Natural killer cell (primary cell): ENCODE results near the gene ANKLE2. TPM values are rescaled to one million over a fixed set of nuclear protein-coding genes. Genes with fewer than 3 reads are reported as not detected.

ENCODE experiments used
- ATAC-seq, 3 donors: fragments of 150-1000 bp in 2 of 3; fragments of 200-7000 bp in 1 of 3; cut with Tn5 transposase; 1 replicate in 1 of 3; 2 replicates in 2 of 3; pipeline ENCODE4 v1.10.0; 2021; ENCODE audit warnings: mild to moderate bottlenecking in 2 of 3, moderate library complexity in 2 of 3
- DNase-seq, 2 donors: peaks; one replicate each; pipeline versions ENCODE4 v3.0.0 to v3.0.0-alpha.2; 2013 to 2021; ENCODE audit warnings: mixed read lengths in 1 of 2
- H3K27ac ChIP-seq: one replicate; pipeline ENCODE4 v1.5.1; 2013; ENCODE audit warnings: mild to moderate bottlenecking, low read length
- H3K27me3 ChIP-seq: one replicate; pipeline ENCODE4 v1.6.1; 2013; ENCODE audit warnings: low read length; ENCODE audit not compliant: control insufficient read depth, insufficient read depth
- H3K36me3 ChIP-seq: one replicate; pipeline ENCODE4 v1.6.1; 2013; ENCODE audit warnings: low read length; ENCODE audit not compliant: control insufficient read depth, insufficient read depth
- H3K4me1 ChIP-seq: one replicate; pipeline ENCODE4 v1.6.1; 2013; ENCODE audit warnings: low read length; ENCODE audit not compliant: control insufficient read depth, insufficient read depth
- H3K4me3 ChIP-seq: one replicate; pipeline ENCODE4 v1.5.1; 2013; ENCODE audit warnings: low read length
- H3K9me3 ChIP-seq: one replicate; pipeline ENCODE4 v1.6.1; 2013; ENCODE audit warnings: low read length; ENCODE audit not compliant: control insufficient read depth, insufficient read depth
- H3K27ac Mint-ChIP-seq, 2 donors: one replicate each; pipeline ENCODE4 v1.8.0; 2022; ENCODE audit warnings: mild to moderate bottlenecking in 2 of 2, mixed read lengths in 2 of 2, moderate library complexity in 1 of 2
- H3K27me3 Mint-ChIP-seq, 2 donors: one replicate each; pipeline ENCODE4 v1.8.0; 2022; ENCODE audit warnings: low read depth in 2 of 2, mixed read lengths in 2 of 2
- H3K36me3 Mint-ChIP-seq: one replicate; pipeline ENCODE4 v1.8.0; 2022; ENCODE audit warnings: mixed read lengths
- H3K4me1 Mint-ChIP-seq, 2 donors: one replicate each; pipeline ENCODE4 v1.8.0; 2022; ENCODE audit warnings: mixed read lengths in 2 of 2
- H3K4me3 Mint-ChIP-seq: one replicate; pipeline ENCODE4 v1.8.0; 2022; ENCODE audit warnings: mild to moderate bottlenecking, moderate library complexity, mixed read lengths
- H3K9me3 Mint-ChIP-seq, 2 donors: one replicate each; pipeline ENCODE4 v1.8.0; 2022; ENCODE audit warnings: mixed read lengths in 2 of 2
- CTCF ChIP-seq: fragments of 200-600 bp; IDR thresholded peaks from one replicate; pipeline ENCODE4 v1.8.0; 2022; ENCODE audit warnings: antibody characterized with exemption
- WGBS: methylation state at CpG from one replicate; pipeline ENCODE4 v1.1.7; 2013; ENCODE audit warnings: missing lambda C conversion rate; ENCODE audit not compliant: insufficient coverage; 5-methylcytosine and 5-hydroxymethylcytosine counted together
- intact Hi-C: fragments of 100-400 bp; cut with micrococcal nuclease; formaldehyde crosslinking; loops from one replicate; pipeline ENCODE4 v1.14.2; 2022
- total RNA-seq, 4 donors: library from RNA; stranded (reverse); fragments of 120-200 nt in 1 of 4; gene quantifications; one replicate each; pipeline versions ENCODE4 v1.2.3 to v1.2.4, GENCODE V29; 2013 to 2022

The ANKLE2 gene
- total RNA-seq, 3 donors from 2014 or later (not counting 1 experiment from before 2014, with no cell fraction given): 67.3 to 86.4 (median 84.6) TPM

DNA sequence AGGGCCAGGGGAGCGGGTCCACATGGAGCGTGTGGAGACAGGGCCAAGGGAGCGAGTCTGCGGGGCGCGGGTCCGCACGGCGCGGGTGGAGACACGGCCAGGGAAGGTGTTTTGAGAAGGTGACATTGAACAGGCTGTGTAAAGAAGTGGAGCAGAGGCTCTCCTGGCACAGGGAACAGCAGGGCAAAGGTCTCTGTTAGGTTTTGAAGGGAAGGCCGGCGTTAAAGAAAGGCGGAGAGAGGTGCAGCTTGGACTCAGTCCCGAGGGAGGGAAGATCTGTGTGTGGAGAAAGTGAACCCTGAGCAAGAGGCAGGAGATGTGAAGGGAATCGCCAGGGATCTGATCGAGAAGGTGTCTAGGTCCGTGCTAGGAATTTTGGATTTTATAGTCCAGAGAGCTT lies 72.4 kb downstream of the ANKLE2 start:
- no peak overlapping the region for H3K4me3 ChIP-seq
- H3K4me3 Mint-ChIP-seq: peak overlapping the region; percentile 15
- H3K4me1 Mint-ChIP-seq: peaks cover 0 to 13% of the 10 kb centered on the region in 2 donors
- no peaks in the 10 kb centered on the region for H3K27me3 Mint-ChIP-seq
- no peaks in the 10 kb centered on the region for H3K36me3 ChIP-seq
- H3K9me3 Mint-ChIP-seq: no peaks in the 10 kb centered on the region
- no peaks in the 10 kb centered on the region for H3K9me3 ChIP-seq
- DNase-seq (no peak), ATAC-seq (no peak)
- no peaks in the 10 kb centered on the region for H3K27me3 ChIP-seq
- H3K27ac ChIP-seq: no peak overlapping the region
- intact Hi-C loops: no loop called here
- H3K36me3 Mint-ChIP-seq: no peaks in the 10 kb centered on the region
- TF ChIP-seq CTCF: no peak
- H3K4me1 ChIP-seq: peaks cover 16% of the 10 kb centered on the region
- H3K27ac Mint-ChIP-seq: no peak overlapping the region
- 96% methylated on average over 18 of the region's 18 CpGs for WGBS

GRCh38 chr12:132687211-132688164 lies 74.1 kb downstream of the ANKLE2 start, which contains the start of the genes POLE and PXMP2:
TSS of gene POLE (minus strand) at chr12:132687342. CDS start at chr12:132687315, 27 bp downstream.
TSS of gene PXMP2 (plus strand) at chr12:132687587. CDS start at chr12:132687671, 84 bp downstream.
- intact Hi-C loops: no loop called here
- no peaks in the 10 kb centered on the region for H3K27me3 Mint-ChIP-seq
- H3K36me3 ChIP-seq: no peaks in the 10 kb centered on the region
- peak within 1 kb of the TSS in 1 of 2 donors; percentile 78 for H3K27ac Mint-ChIP-seq
- peak within 1 kb of the TSS; percentile 27 for H3K4me3 ChIP-seq
- H3K36me3 Mint-ChIP-seq: no peaks in the 10 kb centered on the region
- H3K9me3 Mint-ChIP-seq: no peaks in the 10 kb centered on the region
- peak; percentile 86 to 96 for DNase-seq
- peaks cover 16% of the 10 kb centered on the region for H3K4me1 ChIP-seq
- ATAC-seq: peak; percentile 92 to 99 (median 95)
- H3K9me3 ChIP-seq: no peaks in the 10 kb centered on the region
- no peaks in the 10 kb centered on the region for H3K27me3 ChIP-seq
- H3K4me1 Mint-ChIP-seq: peaks cover 0 to 18% of the 10 kb centered on the region in 2 donors
- WGBS: under 1% methylated on average over 134 of the region's 134 CpGs
- no peak for TF ChIP-seq CTCF
- peak within 1 kb of the TSS; percentile 91 for H3K4me3 Mint-ChIP-seq
- H3K27ac ChIP-seq: no peak within 1 kb of the TSS

DNA sequence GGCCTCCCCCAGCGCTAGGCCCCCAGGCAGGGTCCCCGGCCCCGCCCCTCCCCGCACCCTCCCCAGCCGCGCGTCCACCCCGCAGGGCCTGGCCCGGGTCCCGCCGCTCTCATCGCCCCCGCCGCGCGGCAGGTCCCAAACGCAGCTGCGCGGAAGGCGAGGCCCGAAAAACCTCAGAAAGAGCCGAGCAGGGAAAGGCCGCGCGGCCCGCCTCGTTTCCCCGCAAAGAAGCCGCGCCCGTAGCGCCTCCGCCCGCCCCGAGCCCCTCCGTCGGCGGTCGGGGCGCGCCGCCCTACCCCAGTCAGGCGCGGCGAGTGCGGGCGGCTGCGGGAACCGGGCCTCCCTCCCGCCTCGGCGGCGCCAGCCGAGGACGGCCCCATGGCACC lies 74.8 kb downstream of the ANKLE2 start:
- intact Hi-C loops: no loop called here
- H3K27me3 ChIP-seq: no peaks in the 10 kb centered on the region
- WGBS: under 1% methylated on average over 55 of the region's 55 CpGs
- H3K27ac Mint-ChIP-seq: peak overlapping the region in 1 of 2 donors; percentile 78
- peaks cover 0 to 18% of the 10 kb centered on the region in 2 donors for H3K4me1 Mint-ChIP-seq
- TF ChIP-seq CTCF: no peak
- H3K36me3 ChIP-seq: no peaks in the 10 kb centered on the region
- no peaks in the 10 kb centered on the region for H3K36me3 Mint-ChIP-seq
- no peaks in the 10 kb centered on the region for H3K9me3 Mint-ChIP-seq
- H3K9me3 ChIP-seq: no peaks in the 10 kb centered on the region
- H3K4me1 ChIP-seq: peaks cover 16% of the 10 kb centered on the region
- H3K27ac ChIP-seq: no peak overlapping the region
- peak in 2 of 3 donors; percentile 44 to 51 for ATAC-seq
- H3K4me3 Mint-ChIP-seq: peak overlapping the region; percentile 91
- DNase-seq: no peak
- H3K27me3 Mint-ChIP-seq: no peaks in the 10 kb centered on the region
- H3K4me3 ChIP-seq: peak overlapping the region; percentile 27
